Measurements from ENCODE around the gene LRRC26.

DNA sequence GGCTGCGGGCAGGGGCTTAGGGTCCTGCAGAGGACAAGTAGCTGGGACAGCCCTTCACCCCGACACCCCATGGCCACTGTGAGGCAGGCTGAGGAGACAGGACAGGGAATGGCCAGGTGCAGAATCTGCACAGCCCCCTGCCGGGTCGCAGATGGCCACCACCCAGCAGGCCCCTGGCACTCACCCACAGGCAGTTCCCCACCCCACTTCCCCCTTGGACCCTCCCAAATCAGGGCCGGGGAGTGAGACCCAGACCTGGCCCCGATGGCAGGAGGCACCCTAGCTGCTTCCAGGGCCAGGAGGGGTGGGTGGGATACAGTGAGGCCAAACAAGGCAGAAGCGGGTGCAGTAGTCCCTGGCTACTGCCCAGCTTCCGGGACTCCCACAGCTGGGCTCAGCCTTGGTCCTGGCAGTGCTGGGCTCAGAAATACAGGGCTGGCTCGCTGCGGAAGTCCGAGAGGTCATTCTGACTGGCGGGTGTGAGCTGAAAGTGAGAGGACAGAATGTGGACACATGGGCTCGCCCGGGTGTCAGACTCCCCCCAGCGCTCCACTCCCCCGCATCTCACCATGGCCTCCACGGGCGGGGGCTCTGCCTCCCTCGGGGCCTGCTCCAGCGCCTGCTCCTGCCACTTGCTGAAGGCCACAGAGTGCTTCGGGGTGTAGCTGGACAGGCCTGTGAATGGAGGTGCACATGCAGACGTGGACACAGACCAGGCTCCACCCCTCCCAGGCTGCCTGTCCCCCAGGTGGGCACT lies 22.0 kb upstream of the LRRC26 start:
- no peak for TF ChIP-seq CTCF (IDR thresholded peaks at IDR 0.05; ENCODE audit: low read depth, low read length, poor library complexity, severe bottlenecking)
- no peak for TF ChIP-seq EZH2phosphoT487 (IDR thresholded peaks at IDR 0.05; ENCODE audit: borderline replicate concordance, low read length)

Data from DOHH2 (cell line).